ENCODE results near the gene SSU72.
"Not testable (repeated sequence)": the region's sequence is repeated elsewhere in the genome, so short reads cannot be mapped to it uniquely, and the experiment has no call there.

The SSU72 gene

GRCh38 chr1:1528301-1529267, 46.1 kb downstream of the SSU72 start:
- no peak overlapping the region for H3K27ac ChIP-seq (ENCODE audit: low read depth in 2 of 2, low read length in 2 of 2)
- no peak overlapping the region for H3K9ac ChIP-seq (ENCODE audit: low read depth in 1 of 2, low read length in 2 of 2)
- no peaks in the 10 kb centered on the region for H3K4me1 ChIP-seq (ENCODE audit: control insufficient read depth in 2 of 2, insufficient read depth in 2 of 2, low read length in 2 of 2)
- H3K4me3 ChIP-seq (ENCODE audit: low read length in 2 of 2): no peak overlapping the region
- no peaks in the 10 kb centered on the region for H3K9me3 ChIP-seq (ENCODE audit: control insufficient read depth in 2 of 2, low read length in 2 of 2)
- H3K27me3 ChIP-seq (ENCODE audit: control insufficient read depth in 2 of 2, insufficient read depth in 2 of 2, low read length in 2 of 2): no peaks in the 10 kb centered on the region
- peaks cover 5 to 15% of the 10 kb centered on the region in 2 donors for H3K36me3 ChIP-seq (ENCODE audit: control insufficient read depth in 2 of 2, insufficient read depth in 2 of 2, low read length in 2 of 2)

DNA sequence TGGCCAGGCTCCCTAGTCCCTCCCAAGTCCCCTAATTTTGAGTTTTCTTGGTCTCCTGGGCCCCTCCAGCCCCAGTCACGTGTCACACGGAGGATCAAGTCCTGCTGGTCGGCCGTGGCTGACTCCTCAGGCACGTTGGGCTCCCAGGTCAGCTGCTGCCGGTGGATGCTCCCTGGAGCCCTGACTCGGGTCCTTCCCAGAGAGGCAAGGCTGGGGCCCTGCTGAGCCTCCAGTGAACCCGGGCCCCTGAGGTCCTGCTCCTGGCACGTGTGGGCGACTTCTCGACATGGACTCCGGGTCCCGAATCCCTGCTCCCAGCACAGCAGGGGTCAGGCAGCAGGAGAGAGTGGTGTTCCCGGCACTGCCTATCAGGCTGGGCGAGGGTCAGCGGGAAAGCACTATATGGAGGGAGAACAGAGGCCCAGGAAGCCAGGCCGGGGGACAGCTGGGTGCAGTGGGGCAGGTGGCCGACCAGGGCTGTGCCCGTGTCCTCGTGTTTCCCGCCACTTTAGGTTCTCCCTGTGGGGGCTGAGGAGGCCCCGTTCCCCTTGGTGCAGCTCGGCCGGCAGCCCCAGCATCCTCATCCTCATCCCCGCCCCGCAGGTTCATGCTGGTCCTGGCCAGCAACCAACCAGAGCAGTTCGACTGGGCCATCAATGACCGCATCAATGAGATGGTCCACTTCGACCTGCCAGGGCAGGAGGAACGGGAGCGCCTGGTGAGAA, 47.4 kb downstream of the SSU72 start:
- Histone ChIP-seq H3K4me1 (ENCODE audit: control insufficient read depth in 2 of 2, insufficient read depth in 2 of 2, low read length in 2 of 2) (no peaks in the 10 kb centered on the region), H3K4me3 (ENCODE audit: low read length in 2 of 2) (no peak overlapping the region), H3K9ac (ENCODE audit: low read depth in 1 of 2, low read length in 2 of 2) (no peak overlapping the region), H3K36me3 (ENCODE audit: control insufficient read depth in 2 of 2, insufficient read depth in 2 of 2, low read length in 2 of 2) (peaks cover 5 to 15% of the 10 kb centered on the region in 2 donors), H3K9me3 (ENCODE audit: control insufficient read depth in 2 of 2, low read length in 2 of 2) (no peaks in the 10 kb centered on the region), H3K27me3 (ENCODE audit: control insufficient read depth in 2 of 2, insufficient read depth in 2 of 2, low read length in 2 of 2) (no peaks in the 10 kb centered on the region), H3K27ac (ENCODE audit: low read depth in 2 of 2, low read length in 2 of 2) (no peak overlapping the region)

DNA sequence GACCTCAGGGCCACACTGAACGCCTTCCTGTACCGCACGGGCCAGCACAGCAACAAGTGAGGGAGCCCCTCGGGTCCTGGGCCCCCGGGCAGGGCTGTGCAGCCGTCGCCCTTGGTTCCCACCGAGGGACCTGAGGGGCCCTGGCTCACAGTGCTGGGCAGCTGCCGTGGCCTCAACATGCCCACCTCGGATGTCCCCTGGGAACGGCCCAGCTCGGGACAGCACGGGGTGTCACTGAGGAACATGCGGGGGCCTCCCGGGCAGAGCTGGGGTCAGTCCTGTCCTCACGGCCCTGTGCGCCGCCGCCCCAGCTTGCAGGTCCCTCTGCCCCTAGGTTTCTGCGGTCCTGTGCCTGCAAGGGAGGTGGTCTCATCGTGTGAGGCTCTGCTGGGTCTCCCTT, 48.2 kb downstream of the SSU72 start:
- H3K4me3 ChIP-seq (ENCODE audit: low read length in 2 of 2); H3K9ac ChIP-seq (ENCODE audit: low read depth in 1 of 2, low read length in 2 of 2); H3K4me1 ChIP-seq (ENCODE audit: control insufficient read depth in 2 of 2, insufficient read depth in 2 of 2, low read length in 2 of 2); H3K9me3 ChIP-seq (ENCODE audit: control insufficient read depth in 2 of 2, low read length in 2 of 2); H3K27me3 ChIP-seq (ENCODE audit: control insufficient read depth in 2 of 2, insufficient read depth in 2 of 2, low read length in 2 of 2); H3K27ac ChIP-seq (ENCODE audit: low read depth in 2 of 2, low read length in 2 of 2): not testable (repeated sequence)
- H3K36me3 ChIP-seq (ENCODE audit: control insufficient read depth in 2 of 2, insufficient read depth in 2 of 2, low read length in 2 of 2): peaks cover 5 to 15% of the 10 kb centered on the region in 2 donors

- not testable (repeated sequence) for H3K9me3 ChIP-seq (ENCODE audit: control insufficient read depth in 2 of 2, low read length in 2 of 2); H3K4me1 ChIP-seq (ENCODE audit: control insufficient read depth in 2 of 2, insufficient read depth in 2 of 2, low read length in 2 of 2); H3K4me3 ChIP-seq (ENCODE audit: low read length in 2 of 2); H3K27me3 ChIP-seq (ENCODE audit: control insufficient read depth in 2 of 2, insufficient read depth in 2 of 2, low read length in 2 of 2); H3K9ac ChIP-seq (ENCODE audit: low read depth in 1 of 2, low read length in 2 of 2); H3K27ac ChIP-seq (ENCODE audit: low read depth in 2 of 2, low read length in 2 of 2)
- peaks cover 5 to 16% of the 10 kb centered on the region in 2 donors for H3K36me3 ChIP-seq (ENCODE audit: control insufficient read depth in 2 of 2, insufficient read depth in 2 of 2, low read length in 2 of 2)
These were observed 49.8 kb downstream of the SSU72 start for GRCh38 chr1:1524750-1525383.

GRCh38 chr1:1523651-1524050, 51.0 kb downstream of the SSU72 start:
- not testable (repeated sequence) for H3K9ac ChIP-seq (ENCODE audit: low read depth in 1 of 2, low read length in 2 of 2); H3K4me1 ChIP-seq (ENCODE audit: control insufficient read depth in 2 of 2, insufficient read depth in 2 of 2, low read length in 2 of 2); H3K9me3 ChIP-seq (ENCODE audit: control insufficient read depth in 2 of 2, low read length in 2 of 2); H3K27me3 ChIP-seq (ENCODE audit: control insufficient read depth in 2 of 2, insufficient read depth in 2 of 2, low read length in 2 of 2); H3K27ac ChIP-seq (ENCODE audit: low read depth in 2 of 2, low read length in 2 of 2); H3K4me3 ChIP-seq (ENCODE audit: low read length in 2 of 2)
- peaks cover 1 to 11% of the 10 kb centered on the region in 2 donors for H3K36me3 ChIP-seq (ENCODE audit: control insufficient read depth in 2 of 2, insufficient read depth in 2 of 2, low read length in 2 of 2)

GRCh38 chr1:1523226-1523625, 51.4 kb downstream of the SSU72 start:
- H3K4me3 ChIP-seq (ENCODE audit: low read length in 2 of 2); H3K9ac ChIP-seq (ENCODE audit: low read depth in 1 of 2, low read length in 2 of 2); H3K4me1 ChIP-seq (ENCODE audit: control insufficient read depth in 2 of 2, insufficient read depth in 2 of 2, low read length in 2 of 2); H3K27ac ChIP-seq (ENCODE audit: low read depth in 2 of 2, low read length in 2 of 2); H3K36me3 ChIP-seq (ENCODE audit: control insufficient read depth in 2 of 2, insufficient read depth in 2 of 2, low read length in 2 of 2); H3K9me3 ChIP-seq (ENCODE audit: control insufficient read depth in 2 of 2, low read length in 2 of 2); H3K27me3 ChIP-seq (ENCODE audit: control insufficient read depth in 2 of 2, insufficient read depth in 2 of 2, low read length in 2 of 2): not testable (repeated sequence)

- H3K9me3 ChIP-seq (ENCODE audit: control insufficient read depth in 2 of 2, low read length in 2 of 2); H3K27ac ChIP-seq (ENCODE audit: low read depth in 2 of 2, low read length in 2 of 2); H3K4me1 ChIP-seq (ENCODE audit: control insufficient read depth in 2 of 2, insufficient read depth in 2 of 2, low read length in 2 of 2); H3K4me3 ChIP-seq (ENCODE audit: low read length in 2 of 2); H3K27me3 ChIP-seq (ENCODE audit: control insufficient read depth in 2 of 2, insufficient read depth in 2 of 2, low read length in 2 of 2); H3K9ac ChIP-seq (ENCODE audit: low read depth in 1 of 2, low read length in 2 of 2): not testable (repeated sequence)
- H3K36me3 ChIP-seq (ENCODE audit: control insufficient read depth in 2 of 2, insufficient read depth in 2 of 2, low read length in 2 of 2): peaks cover 7 to 13% of the 10 kb centered on the region in 2 donors
These were observed 52.1 kb downstream of the SSU72 start for GRCh38 chr1:1522536-1522935.

DNA sequence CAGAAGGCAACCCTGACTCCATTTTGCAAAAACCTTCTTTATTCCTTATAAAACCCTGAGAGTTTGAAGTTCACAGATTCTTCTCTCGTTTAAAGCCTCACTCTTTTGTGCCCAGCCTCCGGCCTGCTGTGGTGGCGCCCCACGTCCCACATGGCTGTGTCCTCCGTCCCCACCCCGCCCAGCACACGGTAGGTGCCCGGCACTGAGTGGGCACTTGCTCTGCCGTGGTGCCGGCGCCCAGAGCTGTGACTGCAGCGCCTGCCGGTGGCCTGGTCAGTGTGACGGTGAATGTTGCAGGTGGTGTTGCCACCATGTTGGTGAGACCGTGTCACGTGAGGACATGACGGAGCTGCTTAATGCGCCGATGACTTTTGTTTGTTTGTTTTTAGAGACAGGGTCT, 53.3 kb downstream of the SSU72 start:
- Histone ChIP-seq H3K36me3 (ENCODE audit: control insufficient read depth in 2 of 2, insufficient read depth in 2 of 2, low read length in 2 of 2) (peaks cover 7 to 13% of the 10 kb centered on the region in 2 donors), H3K4me1 (ENCODE audit: control insufficient read depth in 2 of 2, insufficient read depth in 2 of 2, low read length in 2 of 2) (no peaks in the 10 kb centered on the region), H3K27ac (ENCODE audit: low read depth in 2 of 2, low read length in 2 of 2) (no peak overlapping the region), H3K27me3 (ENCODE audit: control insufficient read depth in 2 of 2, insufficient read depth in 2 of 2, low read length in 2 of 2) (no peaks in the 10 kb centered on the region), H3K4me3 (ENCODE audit: low read length in 2 of 2) (no peak overlapping the region), H3K9me3 (ENCODE audit: control insufficient read depth in 2 of 2, low read length in 2 of 2) (no peaks in the 10 kb centered on the region), H3K9ac (ENCODE audit: low read depth in 1 of 2, low read length in 2 of 2) (no peak overlapping the region)

DNA sequence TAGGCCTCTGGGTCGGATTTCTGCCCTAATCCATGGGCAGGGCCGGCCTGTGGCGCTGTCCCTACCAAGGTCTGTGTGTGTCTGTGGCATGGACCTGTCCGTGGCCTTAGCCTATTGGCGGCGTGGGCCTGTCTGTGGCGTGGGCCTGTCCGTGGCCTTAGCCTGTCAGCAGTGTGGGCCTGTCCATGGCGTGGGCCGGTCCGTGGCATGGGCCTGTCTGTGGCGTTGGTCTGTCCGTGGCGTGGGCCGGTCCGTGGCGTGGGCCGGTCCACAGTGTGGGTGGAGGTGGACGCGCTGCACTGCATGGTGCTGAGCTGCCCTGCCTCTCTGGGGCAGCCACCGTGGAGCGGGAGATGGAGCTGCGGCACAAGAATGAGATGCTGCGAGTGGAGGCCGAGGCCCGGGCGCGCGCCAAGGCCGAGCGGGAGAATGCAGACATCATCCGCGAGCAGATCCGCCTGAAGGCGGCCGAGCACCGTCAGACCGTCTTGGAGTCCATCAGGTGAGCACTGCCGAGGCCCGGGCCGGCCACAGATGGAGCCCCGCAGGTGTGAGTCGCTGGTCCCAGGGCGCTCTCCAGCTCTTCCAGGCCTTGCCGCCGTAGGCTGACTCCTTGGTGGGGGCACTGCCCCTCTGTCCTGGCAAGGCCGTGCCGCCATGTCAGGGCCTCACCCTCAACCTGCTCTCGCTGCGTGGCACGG, 54.7 kb downstream of the SSU72 start:
- H3K4me3 ChIP-seq (ENCODE audit: low read length in 2 of 2); H3K27me3 ChIP-seq (ENCODE audit: control insufficient read depth in 2 of 2, insufficient read depth in 2 of 2, low read length in 2 of 2); H3K27ac ChIP-seq (ENCODE audit: low read depth in 2 of 2, low read length in 2 of 2); H3K4me1 ChIP-seq (ENCODE audit: control insufficient read depth in 2 of 2, insufficient read depth in 2 of 2, low read length in 2 of 2); H3K9ac ChIP-seq (ENCODE audit: low read depth in 1 of 2, low read length in 2 of 2); H3K9me3 ChIP-seq (ENCODE audit: control insufficient read depth in 2 of 2, low read length in 2 of 2): not testable (repeated sequence)
- H3K36me3 ChIP-seq (ENCODE audit: control insufficient read depth in 2 of 2, insufficient read depth in 2 of 2, low read length in 2 of 2): peaks cover 7 to 10% of the 10 kb centered on the region in 2 donors
